GM20431 (cell line): Measurements from ENCODE around the gene CHERP.

Experiments used
- in situ Hi-C: fragments of 300-500 bp; cut with MseI, MboI; formaldehyde crosslinking; loops from one replicate; pipeline ENCODE4 v1.15.0; 2020; ENCODE audit warnings: low sequenced_read_pairs; ENCODE audit not compliant: unreplicated experiment

CHERP gene, protein sequence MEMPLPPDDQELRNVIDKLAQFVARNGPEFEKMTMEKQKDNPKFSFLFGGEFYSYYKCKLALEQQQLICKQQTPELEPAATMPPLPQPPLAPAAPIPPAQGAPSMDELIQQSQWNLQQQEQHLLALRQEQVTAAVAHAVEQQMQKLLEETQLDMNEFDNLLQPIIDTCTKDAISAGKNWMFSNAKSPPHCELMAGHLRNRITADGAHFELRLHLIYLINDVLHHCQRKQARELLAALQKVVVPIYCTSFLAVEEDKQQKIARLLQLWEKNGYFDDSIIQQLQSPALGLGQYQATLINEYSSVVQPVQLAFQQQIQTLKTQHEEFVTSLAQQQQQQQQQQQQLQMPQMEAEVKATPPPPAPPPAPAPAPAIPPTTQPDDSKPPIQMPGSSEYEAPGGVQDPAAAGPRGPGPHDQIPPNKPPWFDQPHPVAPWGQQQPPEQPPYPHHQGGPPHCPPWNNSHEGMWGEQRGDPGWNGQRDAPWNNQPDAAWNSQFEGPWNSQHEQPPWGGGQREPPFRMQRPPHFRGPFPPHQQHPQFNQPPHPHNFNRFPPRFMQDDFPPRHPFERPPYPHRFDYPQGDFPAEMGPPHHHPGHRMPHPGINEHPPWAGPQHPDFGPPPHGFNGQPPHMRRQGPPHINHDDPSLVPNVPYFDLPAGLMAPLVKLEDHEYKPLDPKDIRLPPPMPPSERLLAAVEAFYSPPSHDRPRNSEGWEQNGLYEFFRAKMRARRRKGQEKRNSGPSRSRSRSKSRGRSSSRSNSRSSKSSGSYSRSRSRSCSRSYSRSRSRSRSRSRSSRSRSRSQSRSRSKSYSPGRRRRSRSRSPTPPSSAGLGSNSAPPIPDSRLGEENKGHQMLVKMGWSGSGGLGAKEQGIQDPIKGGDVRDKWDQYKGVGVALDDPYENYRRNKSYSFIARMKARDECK

GRCh38 chr19:16542045-16542909 is at the start of gene CHERP:
CHERP (minus strand) TSS chr19:16542437; CDS start chr19:16542378, 59 bp downstream.
- in situ Hi-C loops = no loop called here

DNA sequence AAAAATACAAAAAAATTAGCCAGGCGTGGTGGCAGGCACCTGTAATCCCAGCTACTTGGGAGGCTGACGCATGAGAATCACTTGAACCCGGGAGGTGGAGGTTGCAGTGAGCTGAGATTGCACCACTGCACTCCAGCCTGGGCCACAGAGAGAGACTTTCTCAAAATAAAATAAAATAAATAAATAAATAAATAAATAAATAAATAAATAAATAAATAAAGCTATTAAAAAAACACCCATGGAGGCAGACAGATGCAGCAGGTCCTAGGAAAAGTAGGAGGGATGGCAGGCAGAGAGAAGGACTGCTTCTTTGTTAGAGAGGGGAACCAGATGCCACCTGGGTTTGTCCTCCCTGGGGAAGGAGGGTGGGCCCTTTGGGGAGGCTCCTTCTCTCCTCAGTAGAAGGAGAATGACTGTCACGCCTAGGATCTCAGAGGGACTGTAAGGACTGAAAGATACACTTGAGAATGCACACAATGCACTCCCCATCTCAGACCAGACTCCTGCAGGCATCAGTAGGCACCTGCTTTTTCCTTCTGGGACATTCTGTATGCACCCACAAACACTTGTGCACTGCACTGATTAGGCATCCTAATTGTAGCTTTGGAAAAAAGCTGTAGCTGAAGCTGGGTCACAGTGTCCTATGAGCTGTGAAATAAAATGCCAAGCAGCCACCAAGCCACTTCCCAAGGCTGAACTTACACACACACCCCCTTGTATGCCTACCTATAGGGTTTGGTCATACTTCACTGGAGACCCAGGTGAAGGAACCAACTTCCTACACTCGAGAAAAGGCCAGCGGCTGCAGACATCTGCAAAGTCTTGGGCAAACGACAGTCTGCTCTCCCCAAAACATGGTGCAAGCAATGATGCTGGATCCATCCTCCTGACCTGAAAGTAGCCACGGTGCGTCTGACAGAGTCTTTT is 48.9 kb upstream of the CHERP start:
- in situ Hi-C loops = no loop called here

- in situ Hi-C loops = no loop called here
Measured at GRCh38 chr19:16589917-16590316, 47.7 kb upstream of the CHERP start.

- in situ Hi-C loops = no loop called here
Measured at GRCh38 chr19:16588824-16589577, 46.8 kb upstream of the CHERP start.

- in situ Hi-C loops = no loop called here
Measured at GRCh38 chr19:16587833-16588823, 45.9 kb upstream of the CHERP start.

DNA sequence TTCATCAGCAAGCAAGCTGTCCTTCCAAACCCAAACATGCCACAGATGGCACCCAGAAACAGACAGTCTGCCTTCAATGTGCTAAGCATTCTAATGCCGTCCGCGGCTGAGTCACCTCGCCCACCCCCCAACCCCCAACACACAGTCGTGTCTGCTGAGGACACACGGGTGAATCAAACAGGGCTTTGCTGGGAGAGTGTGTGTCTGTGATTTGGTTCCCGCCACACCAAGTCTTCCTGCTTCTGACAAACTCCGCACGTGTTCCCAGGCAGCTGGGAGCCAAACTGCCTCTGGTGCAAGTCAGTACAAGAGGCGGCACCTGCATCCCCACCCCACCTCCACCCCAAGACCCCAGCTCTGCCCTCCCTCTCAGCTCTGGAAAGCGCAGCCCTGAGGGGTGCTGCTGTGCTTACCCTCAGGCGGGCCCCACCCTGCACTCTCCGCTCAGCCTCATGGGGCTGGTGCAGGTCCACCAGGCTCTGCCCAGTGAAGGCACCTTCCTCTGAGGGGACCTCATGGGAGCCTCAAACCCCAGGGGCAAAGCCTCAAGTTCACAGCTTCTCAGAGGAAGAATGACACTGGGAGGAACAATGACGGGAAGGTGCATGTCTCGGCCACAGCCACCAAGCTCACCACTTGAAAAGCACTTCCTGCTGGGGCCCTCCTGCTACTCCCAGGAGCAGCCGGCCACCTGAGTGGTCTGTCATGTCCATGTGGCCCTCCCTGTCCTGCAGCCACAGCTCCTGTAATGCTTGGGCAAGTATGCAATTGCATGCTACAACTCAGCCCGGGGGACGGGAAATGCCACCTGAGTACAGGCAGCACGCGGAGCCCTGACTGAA is 45.0 kb upstream of the CHERP start:
- in situ Hi-C loops = no loop called here

GRCh38 chr19:16586477-16586871 is 44.2 kb upstream of the CHERP start:
- in situ Hi-C loops = no loop called here

GRCh38 chr19:16585808-16586476 is 43.7 kb upstream of the CHERP start:
- in situ Hi-C loops = no loop called here

GRCh38 chr19:16585094-16585801 is 43.0 kb upstream of the CHERP start:
- in situ Hi-C loops = no loop called here

DNA sequence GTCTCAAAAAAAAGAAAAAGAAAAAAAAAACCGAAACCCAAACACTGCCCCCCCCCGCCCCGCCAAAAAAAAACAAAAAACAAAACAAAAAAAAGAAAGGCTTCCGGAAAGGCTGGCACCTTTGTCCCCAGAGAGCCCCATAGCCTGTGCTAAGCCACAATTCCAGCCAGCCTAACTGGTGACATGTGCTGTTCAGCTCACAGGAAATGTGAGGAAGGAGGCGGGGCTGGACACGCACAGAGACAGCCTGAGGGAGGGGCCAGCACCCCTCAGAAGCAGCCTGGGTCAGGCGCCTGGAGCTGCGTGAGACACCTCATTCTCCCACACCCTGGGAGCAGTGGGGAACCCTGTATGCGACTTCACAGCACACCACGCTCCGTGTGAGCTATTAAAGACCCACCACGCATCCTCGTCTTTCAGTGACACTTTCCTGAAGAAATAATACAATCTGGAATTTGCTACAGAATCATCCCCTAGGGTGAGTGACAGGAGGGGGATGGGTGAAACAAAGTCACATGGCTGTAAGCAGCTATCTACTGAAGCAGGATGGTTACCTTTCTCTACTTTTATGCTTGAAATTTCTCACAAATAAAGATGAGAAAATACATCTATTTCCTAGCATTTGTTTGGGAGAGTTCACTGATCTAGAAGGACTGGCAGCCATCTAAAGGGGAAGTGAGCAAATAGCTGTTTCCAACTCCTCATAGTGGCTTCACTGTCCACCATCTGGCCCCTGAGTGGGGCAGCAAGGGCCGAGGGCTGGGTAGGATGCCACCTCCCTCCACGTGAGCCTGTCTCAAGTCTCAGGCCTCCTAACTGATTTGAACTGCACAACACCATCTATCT is 42.2 kb upstream of the CHERP start:
- in situ Hi-C loops = no loop called here

DNA sequence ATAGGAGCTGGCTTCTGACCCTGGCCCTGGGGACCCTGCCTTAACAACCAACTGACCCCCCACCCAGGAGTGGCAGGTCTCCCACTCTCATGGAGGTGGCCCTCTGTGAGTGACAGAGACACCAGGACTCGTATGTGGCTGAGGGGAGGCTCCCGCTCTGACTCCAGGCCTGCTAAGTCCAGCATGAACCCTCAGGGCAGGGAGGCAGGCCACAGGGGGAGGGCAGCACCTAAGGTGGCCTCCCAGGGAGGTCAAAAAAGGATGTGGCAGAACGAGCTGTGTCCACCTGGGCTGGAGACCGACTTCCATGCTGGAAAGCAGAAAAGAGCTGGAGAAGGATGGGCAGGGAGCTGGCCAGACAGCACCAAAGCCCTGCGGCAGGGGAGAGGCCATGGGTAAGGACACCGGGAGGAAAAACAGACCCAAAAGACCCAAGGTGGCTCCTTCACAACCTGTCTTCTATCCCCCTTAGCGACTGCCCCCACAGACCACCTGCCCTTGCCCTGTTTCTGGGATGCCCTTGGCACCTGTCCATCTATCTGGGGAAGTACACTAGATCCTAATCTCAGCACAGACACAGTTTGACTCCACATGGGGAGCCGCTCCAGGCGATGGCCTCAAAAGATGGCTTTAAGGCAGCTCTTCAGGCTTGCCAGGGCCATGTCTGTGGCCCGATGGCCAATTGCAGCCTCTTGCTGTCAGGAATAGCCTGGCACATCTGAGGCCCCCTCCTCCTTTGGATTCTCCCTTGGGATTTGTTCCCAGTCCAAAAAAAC is 40.4 kb upstream of the CHERP start:
- in situ Hi-C loops = no loop called here

DNA sequence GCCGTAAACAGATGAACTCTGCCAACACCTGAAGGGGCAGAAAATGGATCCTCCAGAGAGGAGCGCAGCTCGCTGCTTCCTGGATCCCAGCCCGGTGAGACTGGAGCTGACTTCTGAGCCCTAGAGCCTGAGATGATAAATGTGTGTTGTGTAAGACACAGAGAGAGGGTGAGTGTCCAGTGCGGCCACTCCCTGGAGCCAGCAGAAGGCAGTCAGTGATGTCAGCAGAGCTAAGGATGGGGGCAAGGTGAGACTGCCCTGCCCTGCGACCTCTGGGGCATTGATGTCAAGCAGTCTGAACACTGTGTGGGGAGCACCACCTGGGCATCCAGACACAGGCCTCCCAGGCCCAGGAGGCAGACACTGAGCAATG is 39.7 kb upstream of the CHERP start:
- in situ Hi-C loops = no loop called here

DNA sequence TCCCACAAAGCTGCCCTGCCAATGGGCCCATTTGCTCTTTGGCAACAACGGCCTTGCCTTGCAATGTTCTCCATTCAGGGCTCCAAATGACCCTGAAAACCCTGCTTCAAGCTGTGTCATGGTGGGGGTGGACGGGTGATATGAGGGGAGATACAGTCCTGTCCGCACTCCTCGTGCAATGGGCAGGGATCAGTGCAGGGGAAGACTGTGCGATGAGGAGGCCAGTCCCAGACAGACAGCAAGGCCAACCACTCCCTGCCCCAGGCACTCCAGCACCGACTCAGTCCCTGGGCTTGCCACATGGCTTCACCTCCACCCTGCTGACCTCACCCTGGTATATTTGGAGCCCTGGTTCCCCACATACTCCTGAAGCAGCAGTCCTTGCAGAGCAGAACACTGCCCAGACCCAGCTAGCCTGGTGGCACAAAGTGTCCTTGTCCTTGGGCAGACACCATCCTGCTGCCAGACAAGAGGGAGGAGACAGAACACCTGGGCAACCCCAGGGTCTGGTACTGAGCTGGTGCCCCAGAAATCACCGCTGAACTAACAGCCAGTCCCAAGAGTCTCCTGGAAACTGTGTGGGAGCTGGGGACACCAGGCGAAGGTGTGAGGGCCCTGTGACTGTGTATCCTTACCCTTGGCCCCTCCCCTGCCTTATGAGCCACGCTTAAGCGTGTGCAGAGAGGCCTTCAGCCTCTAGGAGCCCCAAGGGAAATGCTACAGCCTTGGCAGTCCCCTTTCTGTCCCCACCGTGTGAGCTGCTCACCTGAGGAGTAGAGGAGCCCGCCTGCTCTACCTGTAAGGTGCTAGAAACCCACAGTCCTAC is 39.1 kb upstream of the CHERP start:
- in situ Hi-C loops = no loop called here
